DLD1 (cell line): ENCODE data around the gene FUT6.

Source experiments
- in situ Hi-C: cut with HindIII; loops from 2 replicates; pipeline ENCODE4 v1.10.0; 2017; ENCODE audit warnings: low sequenced_read_pairs

FUT6 gene

DNA sequence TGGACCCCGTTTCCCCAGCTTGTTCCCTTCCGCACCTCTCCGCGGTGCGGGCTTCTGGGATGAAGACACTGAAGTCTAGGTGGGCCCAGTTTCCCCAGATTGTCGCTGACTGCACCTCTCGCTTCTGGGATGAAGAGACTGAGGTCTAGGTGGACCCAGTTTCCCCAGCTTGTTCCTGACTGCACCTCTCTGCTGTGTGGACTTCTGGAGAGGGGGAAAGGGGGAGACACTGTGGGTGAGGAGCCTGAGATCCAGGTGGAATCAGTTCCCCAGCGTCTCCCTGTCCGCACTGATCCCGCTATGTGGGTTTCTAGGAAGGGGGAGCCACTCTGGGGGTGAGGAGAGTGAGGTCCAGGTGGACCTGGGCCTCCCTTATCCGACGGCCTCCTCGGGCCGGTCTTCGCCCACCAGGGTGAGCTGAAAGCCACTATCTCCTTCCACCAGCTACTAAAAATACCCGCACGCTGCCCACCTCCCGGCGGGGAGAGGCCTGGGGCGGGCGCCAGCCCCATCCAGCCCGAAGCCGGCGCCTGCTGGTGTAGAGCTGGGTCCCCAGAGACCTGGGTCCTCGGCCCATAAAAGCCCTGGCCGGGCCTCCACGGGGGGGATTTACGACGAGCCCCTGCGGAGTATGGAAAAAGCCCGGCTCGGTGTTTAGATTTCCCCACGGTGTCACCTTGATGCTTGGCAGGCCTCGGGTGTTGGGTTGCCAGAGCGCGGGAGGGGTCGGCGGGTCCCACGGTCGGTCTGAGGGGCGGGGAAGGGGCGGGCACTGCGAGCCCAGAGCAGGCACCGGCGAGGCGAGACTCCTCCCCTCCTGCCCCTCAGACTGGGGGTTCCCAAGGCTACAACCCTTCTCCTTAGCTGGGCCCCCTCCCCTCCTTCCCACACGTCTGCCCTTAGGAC lies 10.6 kb downstream of the FUT6 start:
- in situ Hi-C loops, result no loop called here

DNA sequence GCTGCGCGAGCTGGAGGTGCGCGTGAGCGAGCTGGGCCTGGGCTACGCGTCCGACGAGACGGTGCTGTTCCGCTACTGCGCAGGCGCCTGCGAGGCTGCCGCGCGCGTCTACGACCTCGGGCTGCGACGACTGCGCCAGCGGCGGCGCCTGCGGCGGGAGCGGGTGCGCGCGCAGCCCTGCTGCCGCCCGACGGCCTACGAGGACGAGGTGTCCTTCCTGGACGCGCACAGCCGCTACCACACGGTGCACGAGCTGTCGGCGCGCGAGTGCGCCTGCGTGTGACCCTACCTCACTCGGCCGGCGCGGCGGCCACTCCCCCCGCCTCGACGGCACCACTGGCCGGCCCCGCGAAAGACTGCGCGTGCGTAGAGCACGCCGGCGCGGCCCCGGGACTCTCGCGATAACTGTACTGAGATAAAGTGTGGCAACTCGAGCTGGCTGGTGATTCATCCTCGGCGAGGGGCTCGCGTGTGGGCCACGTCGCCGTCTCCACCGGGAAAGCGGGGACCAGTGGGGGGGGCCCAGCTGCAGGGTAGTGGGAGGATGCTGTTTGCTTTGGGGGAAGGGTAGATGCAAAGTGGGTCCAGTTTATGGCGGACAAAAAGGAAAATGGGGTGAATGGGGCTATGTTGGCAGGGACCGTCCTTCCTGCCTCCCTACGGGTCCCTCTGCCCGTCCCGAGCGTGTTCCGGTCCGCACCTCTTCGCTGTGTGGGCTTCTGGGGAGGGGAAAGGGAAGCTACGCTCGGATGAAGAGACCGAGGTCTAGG lies 11.4 kb downstream of the FUT6 start:
- in situ Hi-C loops, result no loop called here

DNA sequence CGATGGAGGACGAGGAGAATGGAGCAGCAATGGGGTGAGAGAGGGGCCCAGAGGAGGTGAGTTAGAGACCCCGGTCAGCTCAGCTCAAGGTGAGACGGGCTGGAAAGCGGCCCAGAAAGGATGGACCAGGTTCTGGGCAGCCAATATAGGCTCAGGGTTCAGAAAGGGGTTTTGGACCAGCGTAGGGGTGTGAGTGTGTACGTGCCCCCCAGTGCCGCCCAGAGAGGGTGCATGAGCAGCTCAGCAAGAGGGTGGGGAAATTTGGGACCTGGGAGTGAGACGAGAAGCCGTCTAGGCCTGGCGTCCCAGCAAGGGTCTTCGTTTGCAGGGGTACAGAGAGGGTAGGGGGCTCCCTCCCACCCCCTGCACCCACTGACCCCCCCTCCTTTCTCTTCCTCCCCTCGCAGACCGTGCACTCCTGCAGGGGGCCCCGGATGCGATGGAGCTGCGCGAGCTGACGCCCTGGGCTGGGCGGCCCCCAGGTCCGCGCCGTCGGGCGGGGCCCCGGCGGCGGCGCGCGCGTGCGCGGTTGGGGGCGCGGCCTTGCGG lies 12.1 kb downstream of the FUT6 start:
- in situ Hi-C loops, result no loop called here

DNA sequence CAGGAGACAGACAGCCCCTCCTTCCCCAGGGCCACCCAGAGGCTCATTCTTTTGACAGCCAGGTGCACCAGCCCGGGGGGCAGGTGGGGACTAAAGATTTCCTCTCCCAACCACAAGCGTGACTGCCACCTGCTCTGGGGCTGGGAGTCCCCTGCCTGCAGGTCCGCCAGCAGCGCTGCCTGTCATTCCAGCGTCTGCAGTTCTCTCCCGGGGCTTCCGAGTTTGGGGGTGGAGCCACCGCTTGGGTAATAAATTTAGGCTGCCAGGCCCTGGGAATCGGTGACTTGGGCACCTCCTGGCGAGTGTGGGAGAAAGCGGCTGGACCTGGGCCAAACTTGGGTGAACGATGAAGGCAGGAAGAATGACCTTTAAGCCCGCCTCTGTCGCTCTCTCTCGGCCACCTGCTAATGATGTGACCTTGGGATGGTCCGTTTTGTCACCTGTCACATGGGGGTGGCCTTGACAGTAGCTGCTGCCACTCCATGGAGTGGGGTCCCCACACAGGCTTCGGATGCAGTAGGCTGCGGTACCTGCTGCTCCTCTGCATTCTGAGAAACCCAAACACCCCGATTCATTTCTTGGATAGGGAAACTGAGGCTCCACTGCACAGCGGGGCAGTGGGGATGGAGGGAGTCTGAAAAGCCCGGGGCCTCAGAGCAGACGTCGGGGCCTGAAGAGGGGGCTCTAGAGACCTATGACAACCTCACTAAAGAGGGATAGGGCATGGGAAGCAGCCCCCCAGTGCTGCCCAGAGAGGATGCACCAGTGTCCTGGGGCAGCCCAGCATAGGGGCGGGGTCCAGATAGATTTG lies 12.8 kb downstream of the FUT6 start:
- in situ Hi-C loops, result no loop called here

DNA sequence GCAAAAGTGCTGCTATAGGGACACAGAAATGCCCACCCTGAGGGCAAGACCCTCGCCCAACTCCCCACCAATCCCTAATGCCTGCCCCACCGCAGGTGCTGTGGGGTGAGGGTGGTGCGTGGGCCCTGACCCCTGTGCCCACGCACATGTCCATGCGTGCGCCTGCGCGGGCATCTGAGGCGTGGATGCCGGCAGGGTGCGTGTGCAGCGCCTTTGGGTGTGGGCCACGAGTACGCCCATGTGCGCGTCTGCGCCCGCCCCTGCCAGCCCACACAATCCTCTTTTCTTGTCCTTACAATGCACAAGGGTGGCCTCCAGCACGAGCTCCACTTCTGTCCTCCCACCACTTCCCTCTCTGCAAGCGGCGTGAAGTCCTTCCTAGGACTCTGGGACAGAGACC lies 14.3 kb downstream of the FUT6 start:
- in situ Hi-C loops, result no loop called here

DNA sequence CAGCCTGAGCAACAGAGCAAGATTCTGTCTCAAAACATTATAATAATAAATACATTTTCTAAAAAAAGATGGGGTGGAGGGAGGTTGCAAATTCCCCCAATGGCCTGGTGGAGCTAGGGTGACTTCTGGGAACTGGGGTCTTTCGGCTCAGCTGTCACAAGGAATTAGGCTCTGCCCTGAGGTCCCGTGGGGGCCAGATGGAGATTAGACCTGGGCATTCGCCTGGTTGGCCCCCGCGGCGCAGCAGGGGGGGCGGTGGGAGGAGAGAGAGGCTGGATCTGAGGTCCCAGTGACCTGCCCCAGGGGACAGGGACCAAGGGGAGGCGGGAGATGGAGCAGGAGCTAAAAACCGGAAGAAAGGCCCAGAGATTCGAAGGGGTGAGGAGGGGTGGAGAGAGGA lies 14.8 kb downstream of the FUT6 start:
- in situ Hi-C loops, result no loop called here

DNA sequence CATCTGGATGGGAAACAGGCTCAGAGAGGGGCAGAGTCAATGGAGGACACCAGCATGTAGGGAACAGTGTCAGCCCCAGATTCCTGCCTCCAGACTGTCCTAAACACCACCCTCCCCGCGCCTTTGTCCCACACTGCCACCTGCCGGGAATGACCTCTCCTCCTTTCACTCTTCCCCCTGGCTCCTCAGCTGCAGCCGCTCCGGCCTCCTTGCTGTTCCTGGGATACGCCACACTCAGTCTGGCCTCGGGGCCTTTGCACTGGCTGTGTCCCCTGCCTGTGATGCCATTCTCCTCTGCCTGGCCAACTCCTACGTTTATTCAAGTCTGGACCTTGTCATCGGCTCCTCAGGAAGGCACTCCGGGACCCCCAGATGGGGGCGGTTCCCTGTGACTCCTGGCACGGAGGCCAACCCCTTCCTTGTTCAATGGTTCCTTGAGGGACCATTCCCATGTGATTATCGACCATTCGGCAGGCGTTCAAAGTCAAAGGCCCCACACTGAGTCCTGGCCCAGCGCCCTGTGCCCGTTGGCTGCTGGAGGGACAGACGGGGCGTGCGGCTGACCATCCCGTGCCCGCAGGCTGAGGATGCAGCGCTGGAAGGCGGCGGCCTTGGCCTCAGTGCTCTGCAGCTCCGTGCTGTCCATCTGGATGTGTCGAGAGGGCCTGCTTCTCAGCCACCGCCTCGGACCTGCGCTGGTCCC lies 15.8 kb downstream of the FUT6 start:
- in situ Hi-C loops, result no loop called here

DNA sequence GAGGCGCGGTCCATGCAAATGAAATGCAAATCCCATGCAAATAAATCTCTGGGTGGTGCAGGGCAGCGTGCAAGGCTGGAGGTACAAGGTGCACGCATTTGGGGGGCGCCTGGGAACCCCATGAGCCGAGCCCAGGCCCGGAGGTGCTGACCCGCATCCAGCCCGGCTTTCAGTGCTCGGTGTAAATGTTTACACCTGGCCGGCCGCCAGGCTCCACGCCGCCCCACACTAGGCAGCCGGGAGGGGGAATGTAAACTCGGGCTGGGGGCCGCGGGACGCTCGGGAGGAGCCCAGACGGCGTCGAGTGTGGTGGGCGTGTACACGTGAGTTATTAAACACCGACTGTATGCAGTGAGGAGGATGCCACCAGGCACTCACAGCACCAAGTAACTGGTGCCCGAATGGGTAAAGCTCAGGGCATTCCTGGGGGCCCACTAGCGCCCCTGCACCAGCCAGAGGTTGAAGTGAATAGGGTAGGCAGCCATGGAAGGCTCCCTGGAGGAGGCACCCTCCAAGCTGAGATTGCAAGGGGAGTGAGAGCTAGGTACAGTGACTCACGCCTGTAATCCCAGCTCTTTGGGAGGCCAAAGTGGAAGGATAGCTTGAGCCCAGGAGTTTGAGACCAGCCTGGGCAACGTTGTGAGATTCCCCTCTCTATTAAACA lies 17.2 kb downstream of the FUT6 start:
- in situ Hi-C loops, result no loop called here

DNA sequence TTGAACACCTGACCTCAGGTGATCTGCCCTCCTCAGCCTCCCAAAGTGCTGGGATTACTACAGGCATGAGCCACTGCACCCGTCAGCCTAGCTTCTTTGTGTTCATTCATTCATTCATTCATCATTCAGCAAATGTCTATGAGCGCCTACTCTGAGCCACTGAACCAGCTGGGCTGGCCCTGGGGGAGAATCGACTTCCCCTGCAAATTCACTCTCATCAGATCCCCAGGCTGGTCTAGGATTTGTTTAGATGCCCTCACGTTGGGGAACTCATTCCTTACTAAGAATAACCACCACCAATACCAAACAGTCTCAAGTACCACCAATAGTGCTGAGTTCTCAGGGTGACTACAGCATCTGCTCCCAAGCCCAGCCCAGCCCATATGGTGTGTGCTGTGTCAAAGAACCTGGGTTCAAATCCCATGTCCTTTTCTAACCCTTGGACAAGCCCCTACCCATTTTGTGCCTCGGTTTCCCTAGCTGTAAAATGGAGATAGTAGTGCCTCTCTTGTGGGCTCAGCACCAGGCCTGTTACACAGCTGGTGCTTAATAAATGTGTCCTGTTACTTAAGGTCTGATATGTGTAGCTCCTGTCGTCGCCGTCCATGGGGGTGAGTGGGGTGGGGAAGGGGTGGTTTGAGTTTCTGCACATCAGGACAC lies 17.9 kb downstream of the FUT6 start:
- in situ Hi-C loops, result no loop called here

DNA sequence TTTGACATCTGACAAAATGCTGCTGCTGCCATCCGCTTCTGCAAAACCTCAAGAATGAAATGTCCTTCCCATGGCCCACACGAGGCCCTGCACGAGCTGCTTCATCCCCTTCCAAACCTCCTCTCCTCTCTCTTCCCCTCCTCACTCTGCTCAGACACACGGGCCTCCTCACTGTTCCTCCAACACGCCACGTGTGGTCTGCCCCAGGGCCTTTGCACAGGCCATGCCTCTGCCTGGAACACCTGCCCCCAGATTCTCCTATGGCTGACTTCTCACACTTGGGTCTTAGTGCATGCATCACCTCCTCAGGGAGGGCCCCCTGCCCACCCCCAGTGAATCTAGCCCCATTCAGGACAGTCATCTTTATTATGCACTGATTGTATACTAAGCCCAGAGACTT lies 18.7 kb downstream of the FUT6 start:
- in situ Hi-C loops, result no loop called here

DNA sequence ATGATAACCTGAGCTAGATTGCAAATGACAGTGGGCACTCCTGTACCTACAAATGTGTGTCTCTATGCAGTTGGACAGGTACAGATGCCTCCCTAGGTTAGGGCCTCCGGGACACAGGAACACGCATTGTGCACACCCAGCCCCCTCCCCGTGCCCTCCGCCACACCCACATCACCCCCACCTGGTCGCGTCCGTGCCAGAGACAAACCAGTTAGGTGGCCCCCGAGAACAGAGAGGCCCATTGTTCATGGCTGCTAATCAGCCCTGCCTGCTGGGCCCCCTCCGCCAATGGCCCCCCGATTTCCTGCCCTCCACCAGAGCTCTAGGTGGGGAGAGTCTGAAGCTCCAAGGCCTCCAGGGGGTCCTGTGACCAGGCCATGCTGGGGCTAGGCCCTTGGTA lies 20.9 kb downstream of the FUT6 start:
- in situ Hi-C loops, result no loop called here

DNA sequence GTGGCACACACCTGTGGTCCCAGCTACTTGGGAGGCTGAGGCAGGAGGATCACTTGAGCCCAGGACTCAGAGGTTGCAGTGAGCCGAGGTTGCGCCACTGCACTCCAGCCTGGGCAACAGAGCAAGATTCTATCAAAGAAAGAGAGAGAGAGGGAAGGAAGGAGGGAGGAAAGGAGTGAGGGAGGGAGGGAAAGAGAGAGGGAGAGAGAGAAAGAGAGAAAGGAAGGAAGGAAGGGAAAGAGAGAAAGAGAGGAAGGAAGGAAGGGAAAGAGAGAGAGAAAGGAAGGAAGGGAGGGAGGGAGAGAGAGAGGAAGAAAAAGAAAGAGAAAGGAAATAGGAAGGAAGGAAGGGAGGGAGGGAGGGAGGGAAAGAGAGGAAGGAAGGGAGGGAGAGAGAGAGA lies 22.3 kb downstream of the FUT6 start:
- in situ Hi-C loops, result no loop called here

DNA sequence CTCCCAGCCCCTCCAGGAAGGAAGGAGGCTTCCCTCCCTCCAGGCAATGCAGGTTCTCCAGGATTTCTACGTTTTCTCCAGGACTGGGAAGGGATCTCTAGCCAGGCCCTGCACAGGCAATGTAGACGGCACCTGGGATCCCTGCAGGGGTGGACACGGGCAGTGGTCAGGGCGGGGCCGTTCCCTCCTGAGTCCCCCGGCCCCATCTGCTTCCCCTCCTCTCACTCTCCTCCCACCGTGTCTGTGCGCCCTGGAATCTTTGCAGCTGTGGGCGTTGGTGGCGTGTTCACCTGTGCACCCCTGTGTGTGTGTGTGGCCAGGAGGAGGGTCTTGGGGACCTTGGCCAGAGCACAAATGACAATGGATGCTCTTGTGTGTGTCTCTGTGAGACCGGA lies 24.7 kb downstream of the FUT6 start:
- in situ Hi-C loops, result no loop called here

DNA sequence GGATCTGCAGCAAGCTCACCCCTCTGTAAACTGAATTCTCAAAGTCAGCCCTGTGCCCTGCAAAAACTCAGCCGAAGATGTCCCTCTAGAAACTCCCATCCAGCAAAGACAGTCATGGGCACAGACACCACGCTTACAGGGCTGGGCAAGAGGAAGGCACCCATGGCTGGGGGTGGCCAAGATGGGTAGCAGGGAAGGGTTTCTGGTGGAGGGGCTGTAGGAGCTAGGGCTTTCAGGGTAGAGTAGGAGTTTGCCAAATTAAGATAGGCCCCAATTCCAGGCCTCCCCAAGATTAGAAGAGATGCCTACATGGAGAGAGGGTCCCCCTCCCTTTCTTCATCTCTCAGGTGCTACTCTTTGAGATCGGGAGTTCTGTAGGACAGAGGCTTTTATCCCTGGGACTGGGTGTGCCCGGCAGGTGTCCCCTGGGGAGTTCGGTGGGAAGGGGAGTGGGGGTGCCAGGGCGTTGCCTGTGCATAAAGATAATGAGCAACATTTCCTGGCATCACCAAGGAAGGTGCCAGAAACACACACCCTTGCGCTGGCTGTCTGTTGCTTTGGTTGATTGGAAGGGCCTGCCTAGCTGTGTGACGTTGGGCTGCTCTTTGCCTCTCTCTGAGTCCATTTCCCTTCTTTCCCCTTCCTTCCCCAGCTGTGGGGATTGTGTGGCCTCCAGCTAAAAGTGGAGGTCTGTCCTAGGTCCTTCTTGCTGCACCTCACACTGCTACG lies 25.2 kb downstream of the FUT6 start:
- in situ Hi-C loops, result no loop called here

DNA sequence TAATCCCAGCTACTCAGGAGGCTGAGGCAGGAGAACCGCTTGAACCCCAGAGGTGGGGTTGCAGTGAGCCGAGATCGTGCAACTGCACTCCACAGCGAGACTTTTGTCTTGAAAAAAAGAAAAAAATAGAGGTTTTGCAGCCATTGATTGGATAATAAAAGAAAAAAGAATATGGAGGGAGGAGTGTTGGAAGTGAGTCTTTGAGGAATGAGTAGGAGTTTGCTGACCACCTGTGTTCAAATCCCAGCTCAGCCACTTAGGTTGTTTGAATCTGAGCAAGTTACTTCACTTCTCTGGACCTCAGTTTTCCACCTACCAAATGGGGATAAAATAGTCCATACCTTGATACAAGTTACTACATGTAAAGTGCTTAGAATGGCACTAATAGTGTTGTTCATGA lies 28.4 kb downstream of the FUT6 start:
- in situ Hi-C loops, result no loop called here

DNA sequence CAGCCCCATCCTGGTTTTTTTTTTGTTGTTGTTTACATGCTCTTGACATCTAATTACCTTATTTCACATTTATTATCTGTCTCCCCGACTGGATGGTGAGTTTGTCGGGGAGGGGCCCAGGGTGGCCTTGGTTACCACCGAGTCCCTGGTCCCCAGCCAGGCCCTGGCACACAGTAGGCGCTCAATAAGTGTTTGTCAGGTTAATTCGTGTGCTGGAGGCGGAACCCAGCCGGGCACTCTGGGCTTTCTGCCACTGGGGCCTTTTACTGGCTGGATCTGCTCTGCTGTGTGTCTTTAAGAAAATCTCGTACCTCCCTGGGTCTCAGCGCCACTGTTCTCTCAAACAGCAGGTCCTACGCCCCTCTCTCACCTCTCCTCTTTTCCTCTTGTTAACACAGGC lies 30.0 kb downstream of the FUT6 start:
- in situ Hi-C loops, result no loop called here

DNA sequence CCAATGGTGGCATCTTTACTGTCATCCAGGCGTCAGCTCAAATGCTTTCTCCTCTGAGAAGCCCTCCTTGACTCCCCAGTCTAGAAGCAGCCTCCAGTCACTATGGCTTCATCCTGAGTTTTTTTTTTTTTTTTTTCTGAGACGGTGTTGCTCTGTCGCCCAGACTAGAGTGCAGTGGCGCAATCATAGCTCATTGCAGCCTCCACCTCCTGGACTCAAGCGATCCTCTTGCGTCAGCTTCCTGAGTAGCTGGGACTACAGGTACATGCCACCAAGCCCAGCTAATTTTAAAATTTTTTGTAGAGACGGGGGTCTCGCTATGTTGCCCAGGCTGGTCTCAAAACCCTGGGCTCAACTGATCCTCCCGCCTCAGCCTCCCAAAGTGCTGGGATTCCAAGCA lies 30.4 kb downstream of the FUT6 start:
- in situ Hi-C loops, result no loop called here

DNA sequence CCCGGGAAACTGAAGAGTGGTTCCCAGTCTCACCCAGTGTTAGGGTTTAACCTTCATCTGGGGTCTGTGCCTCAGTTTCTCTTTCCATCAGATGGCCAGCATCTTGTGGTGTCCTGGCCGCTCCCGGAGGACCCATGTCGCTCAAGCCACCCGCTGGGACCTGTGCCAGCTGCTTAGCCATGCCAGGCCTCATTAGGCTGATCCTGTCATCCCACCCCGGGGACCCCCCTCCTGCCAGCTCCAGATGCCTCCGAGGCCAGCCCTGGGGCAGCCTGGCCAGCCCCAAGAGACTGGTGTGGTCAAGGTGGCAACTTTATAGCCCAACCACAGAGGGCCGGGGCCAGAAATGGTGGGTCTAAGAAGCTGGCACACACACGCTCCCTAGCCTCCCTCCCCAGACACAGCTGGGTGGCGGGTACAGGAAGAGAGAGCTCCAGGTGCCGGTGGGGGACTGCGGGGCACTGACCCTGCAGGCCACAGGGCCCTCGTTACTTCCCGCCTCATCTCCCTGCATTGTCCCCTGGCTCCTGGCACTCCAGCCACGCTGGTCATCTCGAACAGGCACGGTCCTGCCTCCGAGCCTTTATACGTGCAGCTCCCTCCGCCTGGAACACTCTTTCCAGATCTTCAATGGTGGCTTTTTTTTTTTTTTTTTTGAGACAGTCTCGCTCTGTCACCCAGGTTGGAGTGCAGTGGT lies 31.2 kb downstream of the FUT6 start:
- in situ Hi-C loops, result no loop called here
